Measurements from ENCODE around the gene SMYD3. TPM values are rescaled to one million over a fixed set of nuclear protein-coding genes. Genes with fewer than 3 reads are reported as not detected.

The SMYD3 gene
- total and polyA plus RNA-seq, 10 of the 15 experiments (the other 5 are each of a cell fraction or from before 2014, with no cell fraction given): 18.3 to 54.0 (median 24.8) TPM

GRCh38 chr1:246383239-246383589 lies 123.9 kb downstream of the SMYD3 start:
- Histone ChIP-seq H3K4me3 (no peak overlapping the region), H3K79me2 (ENCODE audit: control insufficient read depth, insufficient read depth, low read length) (no peaks in the 10 kb centered on the region), H3K9ac (ENCODE audit: control insufficient read depth, insufficient read depth, low read length) (no peak overlapping the region), H3K4me1 (ENCODE audit: control insufficient read depth, insufficient read depth, low read length) (no peaks in the 10 kb centered on the region), H3K36me3 (ENCODE audit: control insufficient read depth in 2 of 2, insufficient read depth in 2 of 2, low read length in 1 of 2) (no peaks in the 10 kb centered on the region), H3K27ac (ENCODE audit: control insufficient read depth, insufficient read depth) (no peak overlapping the region), H3K9me3 (replicated peaks; ENCODE audit: control insufficient read depth, insufficient read depth, low read length) (no peaks in the 10 kb centered on the region), H3K4me2 (ENCODE audit: control insufficient read depth, insufficient read depth) (no peak overlapping the region), H4K20me1 (ENCODE audit: control insufficient read depth, insufficient read depth) (no peaks in the 10 kb centered on the region), H2AFZ (ENCODE audit: control insufficient read depth, low read depth, low read length) (no peak overlapping the region), H3K27me3 (replicated peaks in 1 of 2; ENCODE audit: control insufficient read depth in 2 of 2, insufficient read depth in 2 of 2, low read length in 1 of 2) (no peaks in the 10 kb centered on the region)
- no TSS peak for BruUV-seq (replicated peaks)
- ChIA-PET CTCF (no interaction called here), POLR2A (no interaction called here), SMC1A (ENCODE audit: uncharacterized antibody, unreplicated experiment) (no interaction called here), RAD21 (ENCODE audit: unreplicated experiment) (no interaction called here)
- intact Hi-C loops (cut with micrococcal nuclease; ENCODE audit: unreplicated experiment) (no loop called here), in situ Hi-C loops (cut with MboI) (no loop called here)
- no peak for ATAC-seq
- no peak for DNase-seq (ENCODE audit: low read depth, low spot score)
- no peak for FAIRE-seq
- 91% methylated on average over 1 of the region's 1 CpG for WGBS (ENCODE audit: insufficient coverage, insufficient replicate concordance, low lambda C conversion rate, missing lambda C conversion rate)
- TF ChIP-seq DPF2 (IDR thresholded peaks at IDR 0.05) (no peak), CHD2 (IDR thresholded peaks at IDR 0.05; ENCODE audit: borderline replicate concordance, low read depth, low read length) (no peak), BCL3 (IDR thresholded peaks at IDR 0.05; ENCODE audit: borderline replicate concordance, insufficient read depth, low read depth, low read length, poor library complexity, severe bottlenecking) (no peak), POU2F2 (IDR thresholded peaks at IDR 0.05; ENCODE audit: borderline replicate concordance, low read depth, low read length) (no peak), SREBF2 (IDR thresholded peaks at IDR 0.05; ENCODE audit: low read length) (no peak), MEF2A (IDR thresholded peaks at IDR 0.05; ENCODE audit: insufficient read depth, low read depth, low read length) (no peak), MYC (IDR thresholded peaks at IDR 0.05; ENCODE audit: insufficient read depth, insufficient read length, insufficient replicate concordance, low read length, severe bottlenecking) (no peak)
